Measurements from ENCODE around the gene CRYBG2.
"Not testable (repeated sequence)": the region's sequence is repeated elsewhere in the genome, so short reads cannot be mapped to it uniquely, and the experiment has no call there.

Gene CRYBG2

GRCh38 chr1:26318338-26319064 lies 35.4 kb downstream of the CRYBG2 start:
- peak in 1 of 3 experiments; percentile 54 for DNase-seq (ENCODE audit: low read depth in 3 of 3)

GRCh38 chr1:26317612-26318337 lies 36.2 kb downstream of the CRYBG2 start, which contains the start of gene CD52:
TSS of gene CD52 (plus strand) at chr1:26317958. CDS start at chr1:26318018, 60 bp downstream.
- DNase-seq (ENCODE audit: low read depth in 3 of 3), result peak; percentile 38 to 67 (median 47)

- DNase-seq (ENCODE audit: low read depth in 3 of 3), result no peak
These were observed 36.8 kb downstream of the CRYBG2 start for GRCh38 chr1:26317146-26317545.

GRCh38 chr1:26315874-26316850 lies 37.8 kb downstream of the CRYBG2 start:
- no peak for DNase-seq (ENCODE audit: low read depth in 3 of 3)

GRCh38 chr1:26314501-26314900 lies 39.4 kb downstream of the CRYBG2 start:
- DNase-seq (ENCODE audit: low read depth in 3 of 3), result no peak

- DNase-seq (ENCODE audit: low read depth in 3 of 3), result not testable (repeated sequence)
These were observed 45.7 kb downstream of the CRYBG2 start for GRCh38 chr1:26307966-26308899.

- no peak for DNase-seq (ENCODE audit: low read depth in 3 of 3)
These were observed 46.6 kb downstream of the CRYBG2 start for GRCh38 chr1:26307363-26307781.

- DNase-seq (ENCODE audit: low read depth in 3 of 3), result peak; percentile 84 to 92 (median 89)
These were observed 47.4 kb downstream of the CRYBG2 start, which contains the start of gene UBXN11 for GRCh38 chr1:26306290-26307229. TSS of gene UBXN11 (minus strand) at chr1:26306636. CDS start at chr1:26302883, 3,753 bp downstream.

- DNase-seq (ENCODE audit: low read depth in 3 of 3), result no peak
These were observed 48.2 kb downstream of the CRYBG2 start for GRCh38 chr1:26305667-26306289.

GRCh38 chr1:26302733-26303405 lies 51.1 kb downstream of the CRYBG2 start:
- no peak for DNase-seq (ENCODE audit: low read depth in 3 of 3)

- no peak for DNase-seq (ENCODE audit: low read depth in 3 of 3)
These were observed 53.2 kb downstream of the CRYBG2 start for GRCh38 chr1:26300578-26301275.

- no peak for DNase-seq (ENCODE audit: low read depth in 3 of 3)
These were observed 56.2 kb downstream of the CRYBG2 start for GRCh38 chr1:26297791-26298124.

GRCh38 chr1:26297057-26297790 lies 56.7 kb downstream of the CRYBG2 start:
- no peak for DNase-seq (ENCODE audit: low read depth in 3 of 3)

- DNase-seq (ENCODE audit: low read depth in 3 of 3), result no peak
These were observed 57.4 kb downstream of the CRYBG2 start for GRCh38 chr1:26296340-26297056.

- no peak for DNase-seq (ENCODE audit: low read depth in 3 of 3)
These were observed 58.5 kb downstream of the CRYBG2 start for GRCh38 chr1:26295194-26296138.

Measured in stimulated activated CD4-positive, alpha-beta T cell treated with anti-CD3 and anti-CD28 coated beads, TNF-alpha, amount 100 ng/mL, for 24 hours (primary cell).